Astrocyte (in vitro differentiated cells and primary cell): Measurements from ENCODE around the gene RNU6-8. TPM values are rescaled to one million over a fixed set of nuclear protein-coding genes. Genes with fewer than 3 reads are reported as not detected.
A peak's percentile ranks its signal among the peaks of the same experiment; 100 is the strongest.

ENCODE experiments used
- DNase-seq: peaks from one replicate; pipeline ENCODE4 v3.0.0-alpha.2; 2010; ENCODE audit warnings: low read depth
- FAIRE-seq: peaks from 2 replicates; lab custom pipeline; 2011; peaks lifted over from hg19 to GRCh38; lab: Jason Lieb, UNC
- H2AFZ ChIP-seq: 2 replicates; pipeline ENCODE4 v1.6.0; 2012; ENCODE audit warnings: low read depth, low read length, inconsistent platforms
- H3K27ac ChIP-seq: 2 replicates; pipeline ENCODE4 v1.5.1; 2011; ENCODE audit warnings: low read depth, low read length, inconsistent platforms
- H3K27me3 ChIP-seq: 2 replicates; pipeline ENCODE4 v1.6.0; 2011; ENCODE audit warnings: low read length, inconsistent platforms; ENCODE audit not compliant: insufficient read depth
- H3K36me3 ChIP-seq: 2 replicates; pipeline ENCODE4 v1.5.1; 2011; ENCODE audit warnings: low read length, inconsistent platforms; ENCODE audit not compliant: insufficient read depth
- H3K4me1 ChIP-seq: 2 replicates; pipeline ENCODE4 v1.5.1; 2011; ENCODE audit warnings: low read length, inconsistent platforms; ENCODE audit not compliant: insufficient read depth
- H3K4me2 ChIP-seq: 2 replicates; pipeline ENCODE4 v1.6.0; 2012; ENCODE audit warnings: low read length, inconsistent platforms
- H3K4me3 ChIP-seq: 2 replicates; pipeline ENCODE4 v1.5.1; 2011; ENCODE audit warnings: low read depth, mild to moderate bottlenecking, low read length, inconsistent platforms; ENCODE audit not compliant: insufficient read depth
- H3K79me2 ChIP-seq: 2 replicates; pipeline ENCODE4 v1.6.0; 2012; ENCODE audit warnings: mild to moderate bottlenecking, low read length, inconsistent platforms; ENCODE audit not compliant: insufficient read depth
- H3K9ac ChIP-seq: 2 replicates; pipeline ENCODE4 v1.6.0; 2012; ENCODE audit warnings: mild to moderate bottlenecking, low read length, inconsistent platforms
- H3K9me3 ChIP-seq: 2 replicates; pipeline ENCODE4 v1.5.1; 2012; ENCODE audit warnings: low read depth, mild to moderate bottlenecking, low read length, inconsistent platforms; ENCODE audit not compliant: insufficient read depth
- H4K20me1 ChIP-seq: 2 replicates; pipeline ENCODE4 v1.6.0; 2012; ENCODE audit warnings: low read length, inconsistent platforms; ENCODE audit not compliant: insufficient read depth
- H3K27ac Mint-ChIP-seq: one replicate; pipeline ENCODE4 v1.8.0; 2021; ENCODE audit warnings: mild to moderate bottlenecking, mixed read lengths; ENCODE audit not compliant: unreplicated experiment
- H3K27me3 Mint-ChIP-seq: one replicate; pipeline ENCODE4 v1.8.0; 2021; ENCODE audit warnings: low read depth, mixed read lengths; ENCODE audit not compliant: unreplicated experiment
- H3K36me3 Mint-ChIP-seq: one replicate; pipeline ENCODE4 v1.8.0; 2021; ENCODE audit warnings: low read depth, mixed read lengths; ENCODE audit not compliant: unreplicated experiment
- H3K4me1 Mint-ChIP-seq: one replicate; pipeline ENCODE4 v1.8.0; 2021; ENCODE audit warnings: low read depth, mixed read lengths; ENCODE audit not compliant: unreplicated experiment
- H3K4me3 Mint-ChIP-seq: one replicate; pipeline ENCODE4 v1.8.0; 2021; ENCODE audit warnings: mild to moderate bottlenecking, moderate library complexity, mixed read lengths; ENCODE audit not compliant: unreplicated experiment
- H3K9me3 Mint-ChIP-seq: one replicate; pipeline ENCODE4 v1.8.0; 2021; ENCODE audit warnings: mild to moderate bottlenecking, mixed read lengths; ENCODE audit not compliant: unreplicated experiment
- EZH2 ChIP-seq: IDR thresholded peaks from 2 replicates; pipeline ENCODE4 v1.6.1; 2012; ENCODE audit warnings: mild to moderate bottlenecking, low read length, inconsistent platforms; ENCODE audit not compliant: insufficient read depth
- total RNA-seq: library from RNA; stranded (reverse); gene quantifications from 2 replicates; pipeline ENCODE4 v1.2.1, GENCODE V29; 2021
- TF ChIP-seq, protein P1 (sequence below): IDR thresholded peaks from 2 replicates; pipeline ENCODE4 v1.5.1; 2011; ENCODE audit warnings: low read depth, mild to moderate bottlenecking, inconsistent platforms, low read length, moderate library complexity; ENCODE audit not compliant: insufficient read depth

Gene RNU6-8
- total RNA-seq, 1 donor from 2014 or later: not detected

GRCh38 chr14:32230181-32230580 lies 27.1 kb upstream of the RNU6-8 start:
- peak overlapping the region; percentile 51 for H3K9ac ChIP-seq

GRCh38 chr14:32226056-32226455 lies 23.0 kb upstream of the RNU6-8 start:
- Mint-ChIP-seq H3K27ac (no peak overlapping the region), H3K4me1 (peaks cover 36% of the 10 kb centered on the region), H3K36me3 (no peaks in the 10 kb centered on the region), H3K27me3 (no peaks in the 10 kb centered on the region), H3K4me3 (no peak overlapping the region), H3K9me3 (no peaks in the 10 kb centered on the region)
- Histone ChIP-seq H3K4me3 (no peak overlapping the region), H3K27me3 (no peaks in the 10 kb centered on the region), H4K20me1 (no peaks in the 10 kb centered on the region), H3K4me1 (peaks cover 24% of the 10 kb centered on the region), H3K79me2 (no peaks in the 10 kb centered on the region), H3K36me3 (no peaks in the 10 kb centered on the region), H3K4me2 (no peak overlapping the region), H3K9ac (no peak overlapping the region), H2AFZ (no peak overlapping the region), H3K27ac (no peak overlapping the region), H3K9me3 (no peaks in the 10 kb centered on the region)
- FAIRE-seq (no peak), DNase-seq (peak; percentile 54)
- TF ChIP-seq, protein P1, sequence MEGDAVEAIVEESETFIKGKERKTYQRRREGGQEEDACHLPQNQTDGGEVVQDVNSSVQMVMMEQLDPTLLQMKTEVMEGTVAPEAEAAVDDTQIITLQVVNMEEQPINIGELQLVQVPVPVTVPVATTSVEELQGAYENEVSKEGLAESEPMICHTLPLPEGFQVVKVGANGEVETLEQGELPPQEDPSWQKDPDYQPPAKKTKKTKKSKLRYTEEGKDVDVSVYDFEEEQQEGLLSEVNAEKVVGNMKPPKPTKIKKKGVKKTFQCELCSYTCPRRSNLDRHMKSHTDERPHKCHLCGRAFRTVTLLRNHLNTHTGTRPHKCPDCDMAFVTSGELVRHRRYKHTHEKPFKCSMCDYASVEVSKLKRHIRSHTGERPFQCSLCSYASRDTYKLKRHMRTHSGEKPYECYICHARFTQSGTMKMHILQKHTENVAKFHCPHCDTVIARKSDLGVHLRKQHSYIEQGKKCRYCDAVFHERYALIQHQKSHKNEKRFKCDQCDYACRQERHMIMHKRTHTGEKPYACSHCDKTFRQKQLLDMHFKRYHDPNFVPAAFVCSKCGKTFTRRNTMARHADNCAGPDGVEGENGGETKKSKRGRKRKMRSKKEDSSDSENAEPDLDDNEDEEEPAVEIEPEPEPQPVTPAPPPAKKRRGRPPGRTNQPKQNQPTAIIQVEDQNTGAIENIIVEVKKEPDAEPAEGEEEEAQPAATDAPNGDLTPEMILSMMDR: no peak
- no peak for TF ChIP-seq EZH2

More at GRCh38 chr14:32230181-32230580, 27.1 kb upstream of the RNU6-8 start:
- H3K36me3 Mint-ChIP-seq: no peaks in the 10 kb centered on the region
- Histone ChIP-seq H3K9me3 (no peaks in the 10 kb centered on the region), H3K79me2 (no peaks in the 10 kb centered on the region), H2AFZ (no peak overlapping the region), H3K4me1 (peaks cover 23% of the 10 kb centered on the region), H3K4me3 (no peak overlapping the region), H4K20me1 (no peaks in the 10 kb centered on the region), H3K4me2 (peak overlapping the region; percentile 66), H3K27me3 (no peaks in the 10 kb centered on the region), H3K27ac (peak overlapping the region; percentile 70), H3K36me3 (no peaks in the 10 kb centered on the region)
- TF ChIP-seq, protein P1: no peak
- H3K4me1 Mint-ChIP-seq: peaks cover 31% of the 10 kb centered on the region
- H3K9me3 Mint-ChIP-seq: no peaks in the 10 kb centered on the region
- H3K27me3 Mint-ChIP-seq: no peaks in the 10 kb centered on the region
- DNase-seq: peak; percentile 91
- H3K27ac Mint-ChIP-seq: peak overlapping the region; percentile 54
- no peak overlapping the region for H3K4me3 Mint-ChIP-seq
- FAIRE-seq: no peak

GRCh38 chr14:32225378-32225920 lies 22.4 kb upstream of the RNU6-8 start:
- Histone ChIP-seq H3K4me2 (peak overlapping the region; percentile 6), H3K27me3 (no peaks in the 10 kb centered on the region), H3K9me3 (no peaks in the 10 kb centered on the region), H3K36me3 (no peaks in the 10 kb centered on the region), H3K27ac (no peak overlapping the region), H4K20me1 (no peaks in the 10 kb centered on the region), H3K9ac (no peak overlapping the region), H3K79me2 (no peaks in the 10 kb centered on the region), H3K4me3 (no peak overlapping the region), H3K4me1 (peaks cover 18% of the 10 kb centered on the region), H2AFZ (no peak overlapping the region)
- no peaks in the 10 kb centered on the region for H3K27me3 Mint-ChIP-seq
- no peaks in the 10 kb centered on the region for H3K36me3 Mint-ChIP-seq
- H3K27ac Mint-ChIP-seq: no peak overlapping the region
- peak overlapping the region; percentile 2 for H3K4me3 Mint-ChIP-seq
- DNase-seq: no peak
- H3K4me1 Mint-ChIP-seq: peaks cover 32% of the 10 kb centered on the region
- H3K9me3 Mint-ChIP-seq: no peaks in the 10 kb centered on the region
- TF ChIP-seq EZH2: no peak
- TF ChIP-seq, protein P1: no peak
- FAIRE-seq: no peak
